A673 (cell line): ENCODE measurements around the gene GBA2. TPM values are rescaled to one million over a fixed set of nuclear protein-coding genes. Genes with fewer than 3 reads are reported as not detected.

Experiments
- BruUV-seq: library from RNA; stranded (reverse); fragments of 400-500 nt; replicated peaks from 2 replicates; lab custom pipeline; 2021; lab: Mats Ljungman, UMichigan
- CTCF ChIA-PET: fragments of 300-600 bp; sonication (Branson Sonifier 250); formaldehyde crosslinking; loops from one replicate; lab custom pipeline; 2022; ENCODE audit warnings: antibody characterized with exemption; lab: Charles Lee
- POLR2A ChIA-PET: fragments of 300-600 bp; sonication (Branson Sonifier 250); formaldehyde crosslinking; loops from one replicate; lab custom pipeline; 2022; ENCODE audit warnings: antibody characterized with exemption; ENCODE audit not compliant: low non-redundant PET; lab: Charles Lee
- DNase-seq: peaks from one replicate; pipeline ENCODE4 v3.0.0-alpha.2; 2015; ENCODE audit warnings: low spot score
- H3K27ac ChIP-seq: fragments of 200-600 bp; sonication (generic); 2 replicates; pipeline ENCODE4 v1.5.1; 2016; ENCODE audit warnings: mixed run types, low read depth, mild to moderate bottlenecking, mixed read lengths, antibody characterized with exemption, low read length; ENCODE audit not compliant: poor library complexity, severe bottlenecking
- H3K27me3 ChIP-seq: fragments of 200-600 bp; sonication (generic); replicated peaks from 2 replicates; pipeline ENCODE4 v1.6.1; 2017; ENCODE audit warnings: mixed run types, low read depth, mild to moderate bottlenecking, mixed read lengths, antibody characterized with exemption, low read length; ENCODE audit not compliant: insufficient read depth, poor library complexity
- H3K36me3 ChIP-seq: fragments of 200-600 bp; sonication (generic); 2 replicates; pipeline ENCODE4 v1.6.1; 2016; ENCODE audit warnings: mixed run types, mild to moderate bottlenecking, mixed read lengths, antibody characterized with exemption, low read length; ENCODE audit not compliant: insufficient read depth, poor library complexity, severe bottlenecking
- H3K4me1 ChIP-seq: fragments of 200-600 bp; sonication (generic); 2 replicates; pipeline ENCODE4 v1.6.1; 2017; ENCODE audit warnings: mixed run types, mild to moderate bottlenecking, mixed read lengths, antibody characterized with exemption, low read length; ENCODE audit not compliant: insufficient read depth, poor library complexity, severe bottlenecking
- H3K4me3 ChIP-seq: fragments of 200-600 bp; sonication (generic); 2 replicates; pipeline ENCODE4 v1.5.1; 2016; ENCODE audit warnings: low read depth, mixed run types, mild to moderate bottlenecking, mixed read lengths, low read length; ENCODE audit not compliant: poor library complexity, severe bottlenecking
- H3K9me3 ChIP-seq: fragments of 200-600 bp; sonication (generic); 2 replicates; pipeline ENCODE4 v1.6.1; 2016; ENCODE audit warnings: mixed run types, low read depth, mild to moderate bottlenecking, mixed read lengths, antibody characterized with exemption, low read length; ENCODE audit not compliant: poor library complexity, severe bottlenecking
- EZH2 ChIP-seq: fragments of 200-600 bp; sonication (generic); IDR thresholded peaks from 2 replicates; pipeline ENCODE4 v1.6.1; 2017; ENCODE audit warnings: borderline replicate concordance, low read depth, mild to moderate bottlenecking, mixed read lengths, antibody characterized with exemption, low read length; ENCODE audit not compliant: poor library complexity, severe bottlenecking
- intact Hi-C: fragments of 100-400 bp; cut with micrococcal nuclease; formaldehyde crosslinking; loops from one replicate; pipeline ENCODE4 v1.10.0; 2022; ENCODE audit not compliant: unreplicated experiment
- total RNA-seq: library from RNA; stranded (reverse); gene quantifications from 2 replicates; pipeline ENCODE4 v1.2.3, GENCODE V29; 2021
- TF ChIP-seq, protein P1 (sequence below): fragments of 300-800, 200-600 bp; sonication (generic); conservative IDR thresholded peaks from 2 replicates; pipeline ENCODE4 v1.5.1; 2017; ENCODE audit warnings: low read depth, mild to moderate bottlenecking, antibody characterized with exemption, low read length, moderate library complexity, mixed read lengths

The GBA2 gene
- total RNA-seq, 1 experiment from 2014 or later = 67.6 TPM

DNA sequence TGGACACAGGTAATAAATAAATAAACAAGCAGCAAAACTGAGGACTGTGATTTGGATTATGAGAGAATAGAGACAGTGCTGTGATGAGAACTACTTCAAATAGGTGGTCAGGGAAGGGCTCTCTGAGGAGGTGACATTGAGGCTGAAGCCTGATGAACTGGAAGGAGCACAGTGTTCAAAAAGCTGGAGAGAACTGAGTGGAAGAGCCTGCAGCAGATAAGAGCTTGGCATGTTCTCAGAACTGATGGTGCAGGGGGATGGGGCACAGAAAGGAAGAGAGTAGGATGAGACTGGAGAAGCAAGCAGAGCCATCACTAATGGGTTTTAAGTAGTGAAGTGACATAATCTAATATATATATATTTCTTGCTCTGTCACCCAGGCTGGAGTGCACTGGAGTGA, 48.1 kb downstream of the GBA2 start:
- no peak for TF ChIP-seq EZH2
- TF ChIP-seq, protein P1, sequence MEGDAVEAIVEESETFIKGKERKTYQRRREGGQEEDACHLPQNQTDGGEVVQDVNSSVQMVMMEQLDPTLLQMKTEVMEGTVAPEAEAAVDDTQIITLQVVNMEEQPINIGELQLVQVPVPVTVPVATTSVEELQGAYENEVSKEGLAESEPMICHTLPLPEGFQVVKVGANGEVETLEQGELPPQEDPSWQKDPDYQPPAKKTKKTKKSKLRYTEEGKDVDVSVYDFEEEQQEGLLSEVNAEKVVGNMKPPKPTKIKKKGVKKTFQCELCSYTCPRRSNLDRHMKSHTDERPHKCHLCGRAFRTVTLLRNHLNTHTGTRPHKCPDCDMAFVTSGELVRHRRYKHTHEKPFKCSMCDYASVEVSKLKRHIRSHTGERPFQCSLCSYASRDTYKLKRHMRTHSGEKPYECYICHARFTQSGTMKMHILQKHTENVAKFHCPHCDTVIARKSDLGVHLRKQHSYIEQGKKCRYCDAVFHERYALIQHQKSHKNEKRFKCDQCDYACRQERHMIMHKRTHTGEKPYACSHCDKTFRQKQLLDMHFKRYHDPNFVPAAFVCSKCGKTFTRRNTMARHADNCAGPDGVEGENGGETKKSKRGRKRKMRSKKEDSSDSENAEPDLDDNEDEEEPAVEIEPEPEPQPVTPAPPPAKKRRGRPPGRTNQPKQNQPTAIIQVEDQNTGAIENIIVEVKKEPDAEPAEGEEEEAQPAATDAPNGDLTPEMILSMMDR = no peak
- ChIA-PET CTCF (no interaction called here), POLR2A (no interaction called here)
- Histone ChIP-seq H3K4me1 (no peaks in the 10 kb centered on the region), H3K27me3 (no peaks in the 10 kb centered on the region), H3K36me3 (peaks cover 87% of the 10 kb centered on the region), H3K9me3 (no peaks in the 10 kb centered on the region), H3K4me3 (no peak overlapping the region), H3K27ac (no peak overlapping the region)
- no TSS peak for BruUV-seq
- DNase-seq = no peak
- intact Hi-C loops = no loop called here

DNA sequence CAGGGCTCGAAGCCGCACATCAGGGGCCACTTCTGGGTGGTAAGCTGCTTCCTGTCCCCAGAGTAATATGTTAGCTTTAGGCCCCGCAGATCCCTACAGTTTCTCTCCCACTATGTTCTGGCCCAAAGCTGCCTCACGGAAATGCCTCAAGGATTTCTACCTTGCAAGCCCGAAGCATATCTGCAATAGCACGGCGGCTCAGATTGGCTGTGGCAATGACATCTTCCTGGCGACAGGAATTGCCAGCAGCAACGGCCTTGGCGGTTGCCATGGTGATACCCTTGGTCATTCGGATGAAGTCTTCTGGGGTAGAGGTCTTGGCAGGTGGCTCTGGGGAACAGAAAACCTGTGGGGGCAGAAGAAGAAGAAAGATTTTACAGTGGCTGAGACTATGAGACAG, 49.0 kb downstream of the GBA2 start:
- no peak for TF ChIP-seq EZH2
- TF ChIP-seq, protein P1 = no peak
- H3K4me1 ChIP-seq = no peaks in the 10 kb centered on the region
- no peaks in the 10 kb centered on the region for H3K9me3 ChIP-seq
- peaks cover 81% of the 10 kb centered on the region for H3K36me3 ChIP-seq
- no peak overlapping the region for H3K4me3 ChIP-seq
- no TSS peak for BruUV-seq
- no peaks in the 10 kb centered on the region for H3K27me3 ChIP-seq
- H3K27ac ChIP-seq = no peak overlapping the region
- ChIA-PET POLR2A (no interaction called here), CTCF (no interaction called here)
- DNase-seq = no peak
- intact Hi-C loops = no loop called here

GRCh38 chr9:35698231-35698630, 50.8 kb downstream of the GBA2 start:
- Histone ChIP-seq H3K27ac (no peak overlapping the region), H3K36me3 (peaks cover 64% of the 10 kb centered on the region), H3K27me3 (no peaks in the 10 kb centered on the region), H3K4me3 (no peak overlapping the region), H3K9me3 (no peaks in the 10 kb centered on the region), H3K4me1 (no peaks in the 10 kb centered on the region)
- ChIA-PET POLR2A (no interaction called here), CTCF (interaction anchor here (0.8 kb wide), 1 partner anchor 8 kb away, joined by 3 read pairs; no protein-coding TSS in a partner anchor)
- no TSS peak for BruUV-seq
- TF ChIP-seq EZH2 = no peak
- intact Hi-C loops = no loop called here
- DNase-seq = no peak

DNA sequence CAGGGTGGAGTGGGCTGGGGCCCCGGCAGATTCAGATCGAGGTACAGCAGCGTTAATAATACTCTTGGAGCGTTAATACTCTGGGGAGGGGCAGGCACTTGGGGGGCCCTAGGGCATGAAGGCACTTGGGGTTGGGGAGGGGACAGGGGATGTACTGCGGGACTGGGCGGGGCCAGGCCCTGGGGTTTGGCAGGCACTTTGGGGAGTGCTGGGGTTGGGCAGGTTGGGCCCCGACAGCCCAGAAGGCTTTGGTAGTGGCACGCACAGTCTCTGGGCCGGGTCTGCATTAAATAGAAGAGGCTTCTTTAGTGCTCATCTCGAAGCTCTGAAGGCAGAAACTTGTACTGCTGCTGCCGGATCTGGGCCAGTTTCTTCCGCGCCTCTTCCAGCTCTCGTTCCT, 51.5 kb downstream of the GBA2 start:
- no peak for DNase-seq
- H3K4me1 ChIP-seq = no peaks in the 10 kb centered on the region
- ChIA-PET POLR2A (interaction anchor here (0.6 kb wide), 1 partner anchor 29 kb away, joined by 3 read pairs; no protein-coding TSS in a partner anchor), CTCF (interaction anchor here (1.5 kb wide), 1 partner anchor 40 kb away, joined by 8 read pairs; the partner anchor contains the start of genes CCDC107 and RMRP)
- BruUV-seq = TSS peak; percentile 90
- intact Hi-C loops = no loop called here
- H3K27me3 ChIP-seq = no peaks in the 10 kb centered on the region
- H3K4me3 ChIP-seq = no peak overlapping the region
- H3K36me3 ChIP-seq = peaks cover 57% of the 10 kb centered on the region
- TF ChIP-seq, protein P1 = no peak
- TF ChIP-seq EZH2 = no peak
- no peak overlapping the region for H3K27ac ChIP-seq
- H3K9me3 ChIP-seq = no peaks in the 10 kb centered on the region
